ENCODE results near the gene DPH5. TPM values are rescaled to one million over a fixed set of nuclear protein-coding genes. Genes with fewer than 3 reads are reported as not detected.
"Not testable (repeated sequence)": the region's sequence is repeated elsewhere in the genome, so short reads cannot be mapped to it uniquely, and the experiment has no call there.

Gene DPH5
- 10 to 100 TPM; 56.5 to 59.6 TPM for total RNA-seq

- intact Hi-C loops (cut with micrococcal nuclease): loop anchor here (1.0 to 2.0 kb wide), 7 partner anchors 20 to 265 kb away; partner anchors contain the start of gene SLC30A7
- no peaks in the 10 kb centered on the region for H3K9me3 Mint-ChIP-seq
- H3K4me3 Mint-ChIP-seq: peak within 1 kb of the TSS; percentile 89
- H3K27me3 Mint-ChIP-seq: no peaks in the 10 kb centered on the region
- ChIA-PET CTCF (interaction anchor here (0.6 kb wide), 2 partner anchors 210 to 263 kb away, joined by 3 read pairs; no protein-coding TSS in a partner anchor), POLR2A (interaction anchor here (1.0 to 1.4 kb wide), 3 partner anchors 152 to 213 kb away, joined by 3 to 5 read pairs (median 5); no protein-coding TSS in a partner anchor)
- DNase-seq: peak; percentile 94
- peaks cover 39% of the 10 kb centered on the region for H3K36me3 Mint-ChIP-seq
- peaks cover 54% of the 10 kb centered on the region for H3K4me1 Mint-ChIP-seq (ENCODE audit: low read depth)
- H3K27ac Mint-ChIP-seq: peak within 1 kb of the TSS; percentile 89
These were observed at the start of gene DPH5 for GRCh38 chr1:101025657-101026429. Gene DPH5 (minus strand): TSS chr1:101025784. CDS start chr1:101025443, 341 bp downstream.

GRCh38 chr1:101073836-101074235 lies 48.3 kb upstream of the DPH5 start:
- H3K27ac Mint-ChIP-seq: no peak overlapping the region
- CTCF ChIA-PET: interaction anchor here (1.0 kb wide), 1 partner anchor 215 kb away, joined by 3 read pairs; no protein-coding TSS in a partner anchor
- no peaks in the 10 kb centered on the region for H3K27me3 Mint-ChIP-seq
- peaks cover 22% of the 10 kb centered on the region for H3K36me3 Mint-ChIP-seq
- no peaks in the 10 kb centered on the region for H3K9me3 Mint-ChIP-seq
- no peak for DNase-seq
- intact Hi-C loops (cut with micrococcal nuclease): no loop called here
- no peak overlapping the region for H3K4me3 Mint-ChIP-seq
- peaks cover 14% of the 10 kb centered on the region for H3K4me1 Mint-ChIP-seq (ENCODE audit: low read depth)
- POLR2A ChIA-PET: no interaction called here

GRCh38 chr1:101071470-101071891 lies 45.9 kb upstream of the DPH5 start:
- no peak for DNase-seq
- Mint-ChIP-seq H3K27ac (no peak overlapping the region), H3K36me3 (peaks cover 8% of the 10 kb centered on the region), H3K27me3 (no peaks in the 10 kb centered on the region), H3K4me3 (no peak overlapping the region), H3K4me1 (ENCODE audit: low read depth) (peaks cover 21% of the 10 kb centered on the region), H3K9me3 (no peaks in the 10 kb centered on the region)
- ChIA-PET POLR2A (no interaction called here), CTCF (no interaction called here)
- intact Hi-C loops (cut with micrococcal nuclease): no loop called here

GRCh38 chr1:101069158-101069557 lies 43.6 kb upstream of the DPH5 start:
- Mint-ChIP-seq H3K9me3 (no peaks in the 10 kb centered on the region), H3K27ac (no peak overlapping the region), H3K27me3 (no peaks in the 10 kb centered on the region), H3K36me3 (peaks cover 1% of the 10 kb centered on the region), H3K4me3 (no peak overlapping the region), H3K4me1 (ENCODE audit: low read depth) (peaks cover 40% of the 10 kb centered on the region)
- no peak for DNase-seq
- intact Hi-C loops (cut with micrococcal nuclease): loop anchor here (5.0 kb wide), 1 partner anchor 43 kb away; no protein-coding TSS in a partner anchor
- ChIA-PET POLR2A (no interaction called here), CTCF (no interaction called here)

- POLR2A ChIA-PET, H3K36me3 Mint-ChIP-seq, H3K4me3 Mint-ChIP-seq, H3K27me3 Mint-ChIP-seq, H3K27ac Mint-ChIP-seq, DNase-seq, CTCF ChIA-PET, H3K9me3 Mint-ChIP-seq: not testable (repeated sequence)
- peaks cover 43% of the 10 kb centered on the region for H3K4me1 Mint-ChIP-seq (ENCODE audit: low read depth)
- intact Hi-C loops (cut with micrococcal nuclease): loop anchor here (5.0 kb wide), 1 partner anchor 45 kb away; no protein-coding TSS in a partner anchor
These were observed 41.4 kb upstream of the DPH5 start for GRCh38 chr1:101066937-101067335.

GRCh38 chr1:101066260-101066936 lies 40.8 kb upstream of the DPH5 start:
- Mint-ChIP-seq H3K27ac (peak overlapping the region; percentile 24), H3K4me3 (no peak overlapping the region), H3K4me1 (ENCODE audit: low read depth) (peaks cover 43% of the 10 kb centered on the region)

GRCh38 chr1:101065575-101065974 lies 40.0 kb upstream of the DPH5 start:
- no peak overlapping the region for H3K27ac Mint-ChIP-seq
- H3K36me3 Mint-ChIP-seq: peaks cover 1% of the 10 kb centered on the region
- no peaks in the 10 kb centered on the region for H3K9me3 Mint-ChIP-seq
- no peaks in the 10 kb centered on the region for H3K27me3 Mint-ChIP-seq
- ChIA-PET CTCF (no interaction called here), POLR2A (no interaction called here)
- no peak for DNase-seq
- H3K4me1 Mint-ChIP-seq (ENCODE audit: low read depth): peaks cover 42% of the 10 kb centered on the region
- intact Hi-C loops (cut with micrococcal nuclease): loop anchor here (2.0 to 5.0 kb wide), 2 partner anchors 15 to 47 kb away; no protein-coding TSS in a partner anchor
- H3K4me3 Mint-ChIP-seq: no peak overlapping the region

More at GRCh38 chr1:101066260-101066936, 40.8 kb upstream of the DPH5 start:
- ChIA-PET POLR2A (no interaction called here), CTCF (no interaction called here)
- intact Hi-C loops (cut with micrococcal nuclease): loop anchor here (5.0 kb wide), 1 partner anchor 46 kb away; no protein-coding TSS in a partner anchor
- H3K9me3 Mint-ChIP-seq: no peaks in the 10 kb centered on the region
- no peaks in the 10 kb centered on the region for H3K27me3 Mint-ChIP-seq
- no peak for DNase-seq
- H3K36me3 Mint-ChIP-seq: peaks cover 1% of the 10 kb centered on the region

GRCh38 chr1:101064697-101065096 lies 39.1 kb upstream of the DPH5 start:
- no peak for DNase-seq
- ChIA-PET CTCF (no interaction called here), POLR2A (interaction anchor here (1.4 kb wide), 1 partner anchor 17 kb away, joined by 3 read pairs; no protein-coding TSS in a partner anchor)
- Mint-ChIP-seq H3K27ac (no peak overlapping the region), H3K36me3 (peaks cover 4% of the 10 kb centered on the region), H3K9me3 (no peaks in the 10 kb centered on the region), H3K27me3 (no peaks in the 10 kb centered on the region), H3K4me1 (ENCODE audit: low read depth) (peaks cover 39% of the 10 kb centered on the region), H3K4me3 (no peak overlapping the region)
- intact Hi-C loops (cut with micrococcal nuclease): loop anchor here (2.0 to 5.0 kb wide), 2 partner anchors 16 to 48 kb away; no protein-coding TSS in a partner anchor

GRCh38 chr1:101060992-101061391 lies 35.4 kb upstream of the DPH5 start:
- no peak for DNase-seq
- POLR2A ChIA-PET: no interaction called here
- Mint-ChIP-seq H3K4me1 (ENCODE audit: low read depth) (peaks cover 26% of the 10 kb centered on the region), H3K27me3 (no peaks in the 10 kb centered on the region), H3K27ac (no peak overlapping the region), H3K9me3 (peaks cover 9% of the 10 kb centered on the region), H3K36me3 (peaks cover 15% of the 10 kb centered on the region), H3K4me3 (no peak overlapping the region)
- intact Hi-C loops (cut with micrococcal nuclease): no loop called here
- CTCF ChIA-PET: no interaction called here

GRCh38 chr1:101059945-101060542 lies 34.5 kb upstream of the DPH5 start:
- H3K27me3 Mint-ChIP-seq: no peaks in the 10 kb centered on the region
- CTCF ChIA-PET: no interaction called here
- peaks cover 15% of the 10 kb centered on the region for H3K36me3 Mint-ChIP-seq
- DNase-seq: no peak
- H3K27ac Mint-ChIP-seq: no peak overlapping the region
- peaks cover 9% of the 10 kb centered on the region for H3K9me3 Mint-ChIP-seq
- intact Hi-C loops (cut with micrococcal nuclease): no loop called here
- H3K4me1 Mint-ChIP-seq (ENCODE audit: low read depth): peaks cover 20% of the 10 kb centered on the region
- POLR2A ChIA-PET: no interaction called here
- H3K4me3 Mint-ChIP-seq: no peak overlapping the region

- H3K4me1 Mint-ChIP-seq (ENCODE audit: low read depth): peaks cover 10% of the 10 kb centered on the region
- H3K9me3 Mint-ChIP-seq: peaks cover 9% of the 10 kb centered on the region
- DNase-seq: no peak
- ChIA-PET POLR2A (no interaction called here), CTCF (interaction anchor here (0.6 kb wide), 1 partner anchor 118 kb away, joined by 4 read pairs; no protein-coding TSS in a partner anchor)
- H3K27ac Mint-ChIP-seq: no peak overlapping the region
- intact Hi-C loops (cut with micrococcal nuclease): no loop called here
- peaks cover 20% of the 10 kb centered on the region for H3K36me3 Mint-ChIP-seq
- no peaks in the 10 kb centered on the region for H3K27me3 Mint-ChIP-seq
- H3K4me3 Mint-ChIP-seq: no peak overlapping the region
These were observed 30.0 kb upstream of the DPH5 start for GRCh38 chr1:101055623-101056022.

All from activated CD4-positive, alpha-beta memory T cell treated with anti-CD3 and anti-CD28 coated beads for 36 hours (primary cell).